Fibroblast of mammary gland (primary cell): ENCODE measurements around the gene LDLRAD3.

Source experiments
- DNase-seq: peaks from one replicate; pipeline ENCODE4 v3.0.0-alpha.2; 2010; ENCODE audit warnings: low read depth
- H3K4me3 ChIP-seq: 2 replicates; pipeline ENCODE4 v1.5.1; 2011; ENCODE audit warnings: low read depth, mild to moderate bottlenecking, low read length, moderate library complexity; ENCODE audit not compliant: control insufficient read depth
- TF ChIP-seq, protein P1 (sequence below): conservative IDR thresholded peaks from 2 replicates; pipeline ENCODE4 v1.5.1; 2011; ENCODE audit warnings: low read depth, low read length, inconsistent platforms; ENCODE audit not compliant: control insufficient read depth, insufficient read depth

LDLRAD3 gene

DNA sequence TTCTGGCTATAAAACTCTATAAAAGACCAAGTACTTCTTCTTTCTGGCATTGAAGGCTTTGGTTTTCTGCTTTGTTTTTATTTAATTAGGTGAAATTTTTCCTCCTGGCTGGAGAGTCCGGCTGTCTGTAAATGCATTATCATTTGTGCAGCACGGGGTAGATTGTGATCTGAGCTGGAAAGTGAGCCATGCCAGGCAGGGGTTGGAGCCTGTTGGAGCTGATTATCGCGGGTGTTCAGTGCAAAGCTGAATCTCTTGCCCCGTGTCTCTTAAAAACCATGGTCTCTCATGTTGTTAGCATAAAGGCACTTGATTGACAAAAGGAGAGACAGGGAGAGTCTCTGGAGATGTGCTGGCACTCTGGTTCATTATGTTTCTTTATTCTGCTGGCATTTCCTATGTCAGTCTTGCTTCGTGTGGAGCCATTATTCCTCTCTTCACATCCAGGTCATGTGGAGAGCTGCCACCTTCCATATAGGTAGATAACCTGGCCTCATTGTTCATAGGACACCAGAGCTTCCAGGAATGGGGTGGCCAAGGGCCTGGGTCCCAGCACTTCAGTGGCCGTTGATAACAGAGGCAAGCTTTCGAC, 75.2 kb downstream of the LDLRAD3 start:
- no peak overlapping the region for H3K4me3 ChIP-seq
- DNase-seq = no peak
- TF ChIP-seq, protein P1, sequence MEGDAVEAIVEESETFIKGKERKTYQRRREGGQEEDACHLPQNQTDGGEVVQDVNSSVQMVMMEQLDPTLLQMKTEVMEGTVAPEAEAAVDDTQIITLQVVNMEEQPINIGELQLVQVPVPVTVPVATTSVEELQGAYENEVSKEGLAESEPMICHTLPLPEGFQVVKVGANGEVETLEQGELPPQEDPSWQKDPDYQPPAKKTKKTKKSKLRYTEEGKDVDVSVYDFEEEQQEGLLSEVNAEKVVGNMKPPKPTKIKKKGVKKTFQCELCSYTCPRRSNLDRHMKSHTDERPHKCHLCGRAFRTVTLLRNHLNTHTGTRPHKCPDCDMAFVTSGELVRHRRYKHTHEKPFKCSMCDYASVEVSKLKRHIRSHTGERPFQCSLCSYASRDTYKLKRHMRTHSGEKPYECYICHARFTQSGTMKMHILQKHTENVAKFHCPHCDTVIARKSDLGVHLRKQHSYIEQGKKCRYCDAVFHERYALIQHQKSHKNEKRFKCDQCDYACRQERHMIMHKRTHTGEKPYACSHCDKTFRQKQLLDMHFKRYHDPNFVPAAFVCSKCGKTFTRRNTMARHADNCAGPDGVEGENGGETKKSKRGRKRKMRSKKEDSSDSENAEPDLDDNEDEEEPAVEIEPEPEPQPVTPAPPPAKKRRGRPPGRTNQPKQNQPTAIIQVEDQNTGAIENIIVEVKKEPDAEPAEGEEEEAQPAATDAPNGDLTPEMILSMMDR = no peak

DNA sequence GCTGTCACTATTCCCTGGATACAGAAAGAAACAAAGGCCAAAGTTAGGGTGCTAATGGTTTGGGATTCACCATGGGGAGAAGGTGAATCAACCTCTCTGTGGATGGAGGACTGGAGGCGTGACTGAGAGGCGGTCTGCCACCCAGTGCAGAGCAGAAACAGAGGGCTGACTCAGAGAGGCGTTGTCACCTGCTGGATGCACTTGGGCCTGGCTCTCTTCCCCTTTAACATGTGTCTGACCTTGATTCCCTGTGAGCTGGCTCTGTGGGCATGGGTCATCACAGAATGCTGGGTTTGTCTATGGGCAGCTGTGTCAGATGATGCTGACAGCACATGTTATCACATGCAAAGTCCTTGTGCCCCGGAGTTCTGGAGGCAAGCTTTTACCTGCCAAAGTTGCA, 75.9 kb downstream of the LDLRAD3 start:
- no peak overlapping the region for H3K4me3 ChIP-seq
- TF ChIP-seq, protein P1 = no peak
- peak; percentile 64 for DNase-seq

- no peak overlapping the region for H3K4me3 ChIP-seq
- TF ChIP-seq, protein P1 = no peak
- DNase-seq = no peak
Observed at GRCh38 chr11:36022882-36023281, 79.0 kb downstream of the LDLRAD3 start.

- DNase-seq = peak; percentile 53
- H3K4me3 ChIP-seq = no peak overlapping the region
- TF ChIP-seq, protein P1 = no peak
Observed at GRCh38 chr11:36023922-36024321, 80.1 kb downstream of the LDLRAD3 start.

- no peak overlapping the region for H3K4me3 ChIP-seq
- no peak for DNase-seq
- TF ChIP-seq, protein P1 = no peak
Observed at GRCh38 chr11:36024716-36025115, 80.9 kb downstream of the LDLRAD3 start.

- H3K4me3 ChIP-seq = no peak overlapping the region
- no peak for DNase-seq
Observed at GRCh38 chr11:36026315-36026968, 82.6 kb downstream of the LDLRAD3 start.

More at GRCh38 chr11:36026315-36026968, 82.6 kb downstream of the LDLRAD3 start:
- TF ChIP-seq, protein P1 = no peak
